GM21381 (cell line): ENCODE measurements around the gene LHX3.

Source experiments
- ATAC-seq: cut with Tn5 transposase; IDR thresholded peaks from one replicate; pipeline ENCODE4 v1.9.1; 2021; ENCODE audit warnings: mild to moderate bottlenecking, moderate library complexity; ENCODE audit not compliant: unreplicated experiment

The LHX3 gene

DNA sequence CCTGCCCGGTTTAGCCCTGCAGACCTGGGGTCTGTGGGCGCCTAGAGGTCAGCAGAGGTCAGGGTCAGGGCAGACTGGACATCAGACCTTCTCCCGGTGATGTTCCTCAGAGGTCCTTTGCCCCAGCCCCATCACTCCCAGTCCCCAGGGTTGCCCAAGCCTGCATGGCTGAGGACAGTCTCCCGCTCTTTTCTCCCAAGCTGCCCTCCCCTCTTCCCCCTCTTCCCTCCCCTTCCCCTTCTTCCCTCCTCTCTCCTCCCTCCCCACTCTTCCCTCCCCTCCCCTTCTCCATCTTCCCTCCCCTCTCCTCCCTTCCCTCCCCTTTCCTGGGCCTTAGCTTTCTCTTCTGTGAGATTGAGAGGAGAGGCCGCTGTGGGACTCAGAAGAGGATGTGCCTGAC is 10.4 kb downstream of the LHX3 start:
- ATAC-seq: no peak

DNA sequence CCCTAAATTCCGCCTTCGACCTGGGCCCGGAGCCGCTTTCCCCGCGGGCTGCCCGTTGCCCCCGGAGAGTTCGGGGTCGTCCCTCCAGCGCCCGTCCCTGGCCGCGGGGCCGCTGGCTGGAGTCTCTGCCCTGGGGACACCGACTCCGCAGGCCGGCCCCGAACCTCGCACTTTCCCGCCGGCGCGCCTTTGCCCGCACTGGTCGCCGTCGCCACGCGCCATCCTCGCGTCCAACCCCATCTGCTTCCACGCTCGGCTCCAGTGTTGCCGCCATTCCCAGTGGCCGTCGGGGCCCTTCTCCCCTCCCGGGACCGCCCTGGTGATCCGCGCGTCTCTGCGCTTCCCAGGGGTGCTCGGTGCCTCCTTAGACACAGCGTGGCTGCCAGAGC is 11.0 kb downstream of the LHX3 start:
- no peak for ATAC-seq

DNA sequence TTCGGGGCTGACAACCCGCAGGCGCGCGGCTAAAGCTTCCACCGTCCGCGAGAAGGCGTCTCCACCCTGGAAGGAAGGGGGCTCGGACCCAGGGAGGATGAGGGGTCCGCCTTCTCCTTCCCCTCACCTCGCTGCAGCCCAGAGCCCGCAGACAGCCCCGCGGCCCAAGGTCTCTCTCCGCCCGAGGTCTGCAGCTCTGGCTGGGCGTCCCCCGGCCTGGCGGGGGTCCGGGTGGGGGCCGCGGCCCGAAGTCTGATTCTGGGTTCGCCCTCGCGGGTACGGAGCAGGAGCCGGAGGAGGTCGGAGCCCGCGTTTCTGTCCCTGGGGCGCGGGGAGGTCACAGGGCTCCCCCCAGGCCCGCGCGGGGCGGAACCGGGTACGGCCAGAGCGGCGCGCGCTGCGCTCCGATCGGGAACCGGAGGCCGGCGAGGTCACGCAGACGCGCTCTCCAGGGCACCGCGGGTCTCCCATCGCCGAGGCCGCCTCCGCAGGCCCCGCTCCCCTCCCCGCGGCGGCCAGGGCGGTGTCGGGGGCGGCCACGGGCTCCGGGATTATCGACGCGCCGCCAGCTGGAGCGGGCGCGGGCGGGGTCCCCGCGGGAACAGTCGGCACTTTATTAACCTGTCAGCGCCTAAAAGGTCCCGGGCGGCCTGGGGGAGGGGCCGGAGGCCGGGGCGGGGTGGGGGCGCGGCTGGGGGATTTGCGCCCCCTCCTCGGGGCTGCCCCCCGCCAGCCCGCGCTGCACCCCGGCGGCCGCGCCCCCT is 11.6 kb downstream of the LHX3 start:
- ATAC-seq: no peak

DNA sequence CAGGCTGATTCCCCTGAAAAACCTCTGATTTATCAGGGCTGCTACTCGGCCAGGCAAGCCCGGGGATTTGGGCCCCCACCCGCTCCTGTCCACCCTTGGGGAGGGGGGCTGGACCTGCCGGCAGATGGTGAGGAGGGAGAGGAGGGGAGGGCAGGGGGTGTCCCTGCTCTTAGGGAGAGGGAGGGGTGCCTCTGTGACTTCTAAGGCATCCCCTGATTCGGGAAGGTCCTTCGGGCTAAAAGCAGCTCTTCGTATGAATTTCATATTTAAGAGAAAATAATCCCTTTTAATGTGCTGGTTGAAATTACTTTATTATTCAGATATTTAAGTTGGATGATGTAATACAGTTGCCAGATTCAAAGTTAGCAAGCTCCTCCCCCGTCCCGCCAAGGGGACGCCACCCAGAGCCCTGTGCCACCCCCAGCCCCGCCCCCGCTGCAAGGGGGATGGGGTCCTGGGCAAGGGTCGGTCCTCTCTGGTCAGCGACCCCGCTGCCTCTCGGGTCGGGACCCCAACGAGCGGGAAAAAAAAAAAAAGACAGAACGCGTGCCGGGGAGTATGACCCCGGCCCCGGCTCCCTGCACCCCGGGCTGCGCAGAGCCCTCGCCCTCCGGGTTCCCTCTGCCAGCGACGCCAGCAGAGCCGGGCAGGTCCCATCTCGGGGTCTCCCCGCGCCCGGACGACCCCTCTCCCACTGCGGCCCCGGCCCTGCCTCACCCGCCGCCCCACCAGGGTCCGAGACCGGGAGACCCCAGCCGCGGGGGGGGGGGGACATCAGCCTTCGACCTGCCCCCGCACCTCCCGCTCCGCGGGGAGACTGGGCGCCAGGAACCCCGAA is 12.4 kb downstream of the LHX3 start:
- ATAC-seq: no peak

DNA sequence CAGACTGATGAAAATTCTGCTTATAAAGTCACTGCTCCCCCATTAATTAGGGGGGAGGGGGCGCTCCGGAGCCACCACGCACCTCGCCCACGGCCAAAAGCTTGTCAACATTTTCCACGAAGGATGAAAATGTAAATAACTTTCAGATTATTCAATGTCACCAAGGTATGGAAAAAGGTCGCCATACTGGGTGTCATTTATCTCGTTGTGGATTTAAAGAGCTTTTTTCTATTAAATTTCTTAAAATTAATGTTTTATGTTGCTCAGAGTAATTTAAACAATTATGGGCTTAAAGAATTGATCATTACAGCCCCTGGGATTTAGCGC is 13.0 kb downstream of the LHX3 start:
- ATAC-seq: no peak

DNA sequence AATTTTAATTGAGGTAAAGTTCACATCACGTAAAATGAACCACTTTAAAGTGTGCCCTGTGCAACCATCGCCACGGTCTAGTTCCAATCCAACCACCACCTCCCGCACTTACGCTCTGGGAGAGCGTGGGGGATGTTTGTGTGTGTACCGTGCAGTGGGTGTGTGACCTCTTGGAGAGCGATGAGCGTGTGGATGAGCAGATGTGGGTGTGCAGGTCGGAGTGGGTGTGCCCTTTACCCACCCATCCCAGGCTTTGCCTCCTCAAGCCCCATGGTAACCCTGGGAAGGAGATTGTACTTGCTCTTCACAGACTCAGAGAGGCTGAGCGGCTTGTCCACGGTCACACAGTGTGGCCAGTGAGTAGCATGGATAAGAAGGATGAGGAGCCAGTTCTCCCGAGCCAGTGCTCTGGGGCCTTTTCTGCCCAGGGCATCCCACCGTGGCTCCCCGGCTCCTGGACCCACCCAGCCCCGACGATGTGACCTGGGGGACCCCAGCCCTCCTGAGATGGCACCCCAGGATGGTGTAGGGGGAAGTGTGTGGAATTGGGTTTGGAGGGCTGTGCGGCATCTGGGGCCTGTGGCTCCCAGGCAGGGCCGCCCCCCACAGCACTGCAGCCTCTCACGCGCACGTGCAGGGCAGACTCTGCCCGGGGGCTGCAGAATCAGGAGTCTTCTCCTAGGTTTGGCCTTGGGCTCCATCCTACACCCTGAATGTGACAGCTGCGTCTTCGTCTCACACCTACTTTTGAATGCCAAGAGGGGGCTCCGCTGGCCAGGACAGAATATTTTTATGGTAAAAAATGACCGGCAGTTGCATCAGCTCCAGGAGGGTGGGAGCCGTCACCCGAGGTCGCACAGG is 13.6 kb downstream of the LHX3 start:
- no peak for ATAC-seq

DNA sequence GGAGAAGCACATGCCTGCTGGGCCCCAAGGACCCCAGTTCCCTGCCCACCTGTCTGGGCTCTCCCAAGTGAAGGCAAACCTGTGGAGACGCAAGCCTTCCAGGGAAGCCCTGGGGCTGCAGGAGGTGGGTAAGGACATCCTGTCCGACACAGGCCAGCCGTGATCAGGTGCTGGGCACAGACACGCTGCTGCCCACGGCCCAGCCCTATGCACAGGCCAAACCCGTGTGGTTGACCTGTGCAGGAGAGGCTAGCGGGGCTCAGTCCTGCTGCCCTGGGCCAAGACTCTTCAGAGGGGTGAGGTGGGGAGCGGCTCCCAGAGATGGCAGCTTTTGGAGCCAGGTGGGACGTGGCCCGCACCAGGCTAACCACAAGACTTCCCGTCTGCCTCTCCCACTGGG is 14.3 kb downstream of the LHX3 start:
- no peak for ATAC-seq

DNA sequence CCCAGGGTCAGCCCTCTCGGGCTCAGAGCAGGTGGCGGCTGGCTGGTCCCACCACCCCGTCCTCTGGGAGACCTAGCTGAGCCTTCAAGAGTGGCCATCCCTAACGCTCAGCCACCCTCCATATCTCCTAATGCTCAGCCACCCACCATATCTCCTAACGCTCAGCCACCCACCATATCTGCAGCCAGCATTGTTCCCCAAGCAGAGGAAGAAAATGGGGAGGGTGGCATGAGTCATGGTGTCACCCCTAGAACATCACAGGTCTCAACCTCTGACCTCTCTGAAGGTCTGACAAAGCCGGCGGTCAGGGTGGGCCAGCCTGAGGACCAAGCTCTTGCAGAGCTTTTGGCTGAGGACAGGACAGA is 14.7 kb downstream of the LHX3 start:
- ATAC-seq: no peak

DNA sequence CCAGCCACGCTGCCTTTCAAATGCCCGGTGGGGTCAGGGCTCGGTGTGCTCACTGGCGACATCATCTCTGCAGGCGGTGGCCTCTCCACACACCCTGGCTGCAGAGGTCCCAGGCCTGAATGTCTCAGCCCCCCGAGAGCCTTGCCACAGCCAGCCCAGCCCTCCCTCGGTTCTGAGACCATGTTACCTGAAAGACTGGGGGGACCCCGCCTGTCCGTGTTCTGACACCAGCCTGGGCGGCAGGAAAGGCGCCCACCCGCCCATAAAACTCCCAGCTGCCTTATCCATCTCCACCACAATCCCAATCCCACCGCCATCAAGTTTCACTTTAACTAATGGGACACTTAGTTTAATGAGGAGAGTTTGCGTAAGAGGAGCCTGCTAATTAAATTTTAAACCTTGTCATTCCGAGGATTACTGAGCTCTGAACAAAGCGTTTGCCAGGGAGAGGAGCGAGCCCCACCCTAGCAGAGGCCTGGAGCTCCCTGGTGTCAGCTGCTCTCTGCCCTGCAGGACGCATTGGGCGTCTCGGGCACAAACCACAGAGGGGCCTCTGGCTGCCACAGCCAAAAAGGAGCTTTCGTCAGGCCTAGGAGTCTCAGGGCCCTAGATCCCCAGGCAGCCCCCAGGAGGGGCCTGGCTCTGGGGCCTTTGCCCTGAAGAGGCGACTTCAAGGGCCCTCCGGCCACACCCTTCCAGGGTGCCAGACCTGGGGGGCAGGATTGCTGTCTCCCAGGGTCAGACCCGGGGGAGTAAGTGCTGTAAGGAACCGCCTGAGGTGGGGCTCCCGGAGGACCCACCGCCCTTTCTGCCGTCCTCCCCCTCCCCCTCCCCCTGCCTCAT is 15.3 kb downstream of the LHX3 start:
- ATAC-seq: no peak

DNA sequence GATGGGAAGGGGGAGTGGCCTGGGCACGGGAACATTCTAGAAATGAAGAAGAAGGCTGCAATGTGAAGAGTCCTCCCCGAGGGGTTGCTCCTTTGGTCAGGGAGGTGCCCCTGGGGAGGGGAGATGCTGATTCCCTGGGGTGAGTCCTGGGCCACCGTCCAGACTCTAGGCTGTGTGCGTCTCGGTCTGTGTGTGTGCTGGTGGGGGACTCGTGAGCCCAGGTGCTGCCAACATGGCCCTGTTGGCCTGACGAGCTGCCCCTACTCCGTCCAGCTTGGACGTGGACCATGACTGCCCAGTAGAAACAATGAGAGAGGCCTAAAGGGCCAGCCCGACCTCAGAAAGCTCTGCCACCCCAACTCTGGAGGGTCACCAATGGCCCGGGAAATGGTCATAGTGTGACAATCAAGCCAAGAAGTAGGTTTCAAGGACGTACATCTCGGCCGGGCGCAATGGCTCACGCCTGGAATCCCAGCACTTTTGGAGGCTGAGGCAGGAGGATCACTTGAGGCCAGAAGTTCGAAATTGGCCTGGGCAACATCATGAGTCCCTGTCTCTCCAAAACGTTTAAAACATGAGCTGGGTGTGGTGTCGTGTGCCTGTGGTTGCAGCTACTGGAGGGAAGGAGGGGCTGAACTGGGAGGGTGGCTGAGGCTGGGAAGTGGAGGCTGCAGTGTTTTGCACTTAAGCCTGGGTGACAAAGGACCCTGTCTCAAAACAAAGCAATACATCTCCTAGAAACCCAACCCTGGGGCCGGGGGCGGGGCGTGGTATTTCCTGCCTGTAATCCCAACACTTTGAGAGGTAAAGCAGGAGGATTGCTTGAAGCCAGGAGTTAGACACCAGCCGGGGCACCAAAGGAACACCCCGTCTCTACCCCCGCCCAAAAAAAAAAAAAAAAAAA is 17.0 kb downstream of the LHX3 start:
- no peak for ATAC-seq

DNA sequence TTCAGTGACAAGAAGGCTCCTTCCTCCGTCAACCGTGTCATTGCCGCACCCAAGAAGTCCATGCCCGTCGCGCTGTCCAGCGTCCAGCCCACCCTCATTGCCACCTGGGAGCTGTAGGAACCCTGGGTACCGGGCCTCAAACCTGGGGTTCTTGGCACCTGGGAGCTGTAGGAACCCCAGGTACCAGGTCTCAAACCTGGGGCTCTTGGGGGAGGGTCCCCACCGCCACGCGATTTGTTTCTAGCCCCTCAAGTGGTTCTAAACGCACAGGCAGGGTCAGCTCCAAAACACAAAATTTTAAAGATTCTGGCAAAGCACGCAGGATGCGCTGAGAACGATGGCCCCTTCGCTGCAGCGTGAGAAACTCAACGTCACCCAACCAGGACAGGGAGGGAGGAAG is 17.7 kb downstream of the LHX3 start:
- no peak for ATAC-seq

DNA sequence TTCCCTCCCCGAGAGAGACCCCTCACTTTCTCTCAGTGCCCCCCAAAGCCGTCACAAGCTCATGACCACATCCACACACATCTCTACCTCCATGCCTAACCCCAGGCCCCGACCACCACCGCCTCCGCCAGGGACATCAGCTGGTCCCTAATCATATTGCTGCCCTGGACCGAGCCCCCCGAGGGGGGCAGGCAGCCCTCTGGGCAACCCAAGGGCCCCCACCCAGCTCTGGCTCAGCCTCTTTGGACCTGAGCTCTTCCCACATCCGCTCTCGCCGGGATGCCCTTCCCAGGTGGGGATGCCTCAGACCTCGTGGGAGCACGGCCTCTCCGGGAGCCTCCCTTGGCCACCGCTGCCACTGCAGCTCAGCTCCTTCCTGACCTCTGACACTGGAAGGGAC is 18.5 kb downstream of the LHX3 start:
- ATAC-seq: no peak

DNA sequence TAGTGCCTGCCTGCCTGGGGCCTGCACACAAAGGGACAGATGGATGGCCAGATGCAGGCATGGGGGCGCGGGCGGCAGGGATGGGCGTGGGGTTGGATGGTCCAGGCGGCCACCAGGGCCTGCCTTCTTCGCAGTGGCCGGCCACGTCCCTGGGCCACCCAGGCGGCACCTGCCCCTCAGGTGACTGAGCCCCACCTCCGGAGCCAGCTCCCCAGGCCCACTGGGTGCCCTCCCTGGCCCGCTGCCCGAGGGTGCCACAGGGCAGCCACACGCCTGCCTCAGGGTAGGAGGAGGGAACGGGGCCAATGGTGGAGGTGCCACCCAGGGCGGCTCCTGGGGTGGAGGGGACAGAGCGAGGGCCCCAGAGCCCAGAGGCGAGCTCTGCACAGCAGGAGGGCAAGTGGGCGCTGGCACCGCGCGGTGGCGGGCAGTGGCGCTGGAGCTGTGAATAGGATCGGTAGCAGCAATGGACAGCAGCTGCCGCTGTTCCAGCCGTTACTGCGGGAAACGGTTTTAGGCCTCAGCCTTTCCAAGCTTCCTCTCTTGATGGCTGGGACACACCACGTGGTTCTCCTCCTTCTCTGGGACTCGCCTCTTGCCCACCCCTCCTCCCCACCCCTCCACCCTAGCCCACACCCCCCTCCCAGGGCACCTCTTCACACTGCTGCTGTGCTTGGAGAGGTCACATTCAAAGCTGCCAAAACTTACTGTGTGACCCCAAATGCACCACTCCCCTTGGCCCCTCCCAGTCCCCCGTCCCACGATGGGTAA is 19.1 kb downstream of the LHX3 start:
- no peak for ATAC-seq

DNA sequence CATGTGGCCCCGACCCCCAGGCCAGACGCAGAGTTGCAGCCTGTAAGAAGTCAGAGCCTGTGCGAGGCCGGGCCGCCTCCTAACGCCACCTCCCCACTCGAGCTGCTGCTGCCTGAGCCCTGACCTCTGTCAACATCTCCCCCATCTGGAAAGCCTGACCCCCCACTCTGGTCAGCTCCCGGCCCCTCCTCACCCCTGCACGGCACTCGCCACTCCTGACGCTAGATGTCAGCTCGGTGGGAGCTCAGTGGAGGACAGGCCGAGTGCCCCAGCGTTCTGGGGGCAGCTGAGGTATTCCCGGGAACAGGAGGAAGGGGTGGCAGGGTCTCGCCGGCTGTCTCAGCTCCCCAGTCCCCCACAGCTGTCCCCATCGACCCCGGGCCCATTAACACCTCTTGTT is 19.9 kb downstream of the LHX3 start:
- ATAC-seq: no peak

DNA sequence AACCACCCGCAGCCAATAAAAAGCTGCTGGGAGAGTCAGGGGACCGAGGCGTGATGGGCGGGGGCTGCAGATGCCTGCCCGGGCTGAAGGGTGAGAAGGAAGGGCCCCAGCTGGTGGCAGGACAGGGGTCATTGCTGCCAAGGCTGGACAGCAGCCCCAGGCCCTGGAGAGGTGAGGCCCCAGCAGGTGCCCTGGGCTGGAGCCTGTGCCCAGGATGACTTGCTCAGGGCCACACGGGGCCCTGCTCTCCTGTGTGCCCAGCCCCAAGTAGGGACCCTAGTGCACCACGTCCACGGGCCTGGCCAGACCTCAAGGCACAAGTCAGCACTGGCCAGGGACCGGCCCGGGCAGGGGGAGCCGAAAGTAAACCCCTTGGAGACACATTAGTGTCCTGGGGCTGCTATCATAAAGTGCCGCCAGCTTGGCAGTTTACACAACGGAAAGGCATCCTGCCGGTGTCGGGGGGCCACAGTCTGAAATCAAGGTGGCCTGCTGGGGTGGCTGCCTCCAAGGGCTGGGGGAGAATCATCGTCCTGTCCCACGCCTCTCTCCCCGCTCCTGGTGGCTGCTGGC is 22.0 kb downstream of the LHX3 start:
- ATAC-seq: no peak

DNA sequence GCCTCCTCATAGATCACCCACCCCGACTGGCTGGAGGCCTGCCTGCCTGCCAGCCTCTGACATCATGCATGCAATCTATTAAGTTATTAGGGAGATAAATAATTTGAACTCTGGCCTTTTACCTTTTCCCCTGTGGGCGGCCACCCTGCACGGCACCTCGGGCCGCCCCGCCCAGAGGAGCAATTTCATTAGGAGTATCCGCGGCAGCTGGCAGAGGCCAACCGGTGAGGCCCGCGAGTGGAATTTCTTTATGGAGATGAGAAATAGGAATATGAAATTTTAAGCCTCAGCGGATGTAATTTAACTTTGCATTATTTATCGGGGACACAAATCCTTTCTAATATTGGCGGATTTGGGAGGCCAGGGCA is 22.5 kb downstream of the LHX3 start:
- ATAC-seq: no peak

DNA sequence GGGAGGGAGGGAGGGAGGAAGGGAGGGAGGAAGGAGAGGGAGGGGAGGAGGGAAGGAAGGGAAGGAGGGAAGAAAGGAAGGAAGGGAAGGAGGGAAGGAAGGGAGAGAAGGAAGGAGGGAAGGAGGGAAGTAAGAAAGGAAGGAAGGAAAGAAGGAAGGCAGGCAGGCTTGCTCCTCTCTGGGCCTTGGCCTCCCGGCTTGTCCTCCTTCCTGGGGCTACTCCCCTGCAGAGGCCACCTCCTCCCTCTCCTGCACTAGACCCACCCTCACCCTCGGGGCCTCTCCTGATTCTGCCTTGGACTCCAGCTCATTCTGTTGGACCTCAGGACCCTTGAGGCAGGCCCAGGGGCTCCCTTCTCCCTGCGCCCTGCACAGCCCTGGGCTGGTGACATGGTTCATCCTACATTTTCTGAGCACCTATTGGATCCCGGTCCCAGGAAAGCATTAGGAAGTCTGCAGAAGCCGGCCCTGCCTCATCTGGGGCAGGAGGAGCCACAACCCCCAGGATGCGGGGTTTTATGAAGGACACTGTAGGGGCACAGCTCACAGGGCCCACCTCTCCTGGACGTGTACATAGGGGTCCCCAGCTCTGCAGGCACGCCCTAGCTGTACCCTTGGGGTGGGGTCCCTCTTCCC is 23.0 kb downstream of the LHX3 start:
- no peak for ATAC-seq

DNA sequence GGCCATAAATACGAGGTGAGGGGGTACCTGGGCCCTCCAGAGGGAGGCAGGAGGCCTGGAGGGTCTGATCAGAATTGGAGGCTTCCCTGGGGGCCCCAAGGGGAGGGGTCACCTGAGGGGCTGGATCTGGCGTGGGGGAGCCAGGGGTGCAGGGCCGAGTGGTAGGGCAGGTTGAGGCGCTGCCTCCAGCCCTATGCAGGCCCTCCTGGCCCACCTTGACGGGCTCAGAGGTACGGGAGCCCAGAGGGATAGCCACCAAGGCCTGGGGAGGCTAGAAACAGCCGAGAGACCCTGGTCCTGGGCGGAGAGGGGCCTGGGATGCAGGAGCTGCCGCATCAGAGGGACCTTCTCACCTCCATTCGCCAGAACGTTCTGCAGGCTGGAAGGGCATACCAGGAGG is 24.3 kb downstream of the LHX3 start:
- ATAC-seq: no peak
